ENCODE data around the gene RFNG. TPM values are rescaled to one million over a fixed set of nuclear protein-coding genes. Genes with fewer than 3 reads are reported as not detected.
A peak's percentile ranks its signal among the peaks of the same experiment; 100 is the strongest.

Gene RFNG
- total and polyA plus RNA-seq, 2 of the 13 experiments (the other 11 are each of a cell fraction or from before 2014, with no cell fraction given) = 61.4 to 64.0 TPM

GRCh38 chr17:82097184-82097918, 45.7 kb upstream of the RFNG start (continued):
- TF ChIP-seq ZNF205 (CRISPR knock-in tag; IDR thresholded peaks at IDR 0.05) (no peak), ZNF792 (CRISPR knock-in tag; IDR thresholded peaks at IDR 0.05) (no peak), PAWR (CRISPR knock-in tag; IDR thresholded peaks at IDR 0.05; ENCODE audit: borderline replicate concordance) (0 out of 2 replicates have a peak, but pooled peaks have one; percentile 41), ZSCAN30 (CRISPR knock-in tag; IDR thresholded peaks at IDR 0.05) (0 out of 2 replicates have a peak, but pooled peaks have one; percentile 80), ZBTB44 (CRISPR knock-in tag; IDR thresholded peaks at IDR 0.05) (no peak), CREB1 (IDR thresholded peaks at IDR 0.05) (no peak), CREB1 (CRISPR knock-in tag; IDR thresholded peaks at IDR 0.05) (no peak), ZNF558 (CRISPR knock-in tag; IDR thresholded peaks at IDR 0.05; ENCODE audit: borderline replicate concordance) (no peak; the same call in 1 of the 2 replicates), ZNF597 (CRISPR knock-in tag; IDR thresholded peaks at IDR 0.05) (no peak), DNMT3B (CRISPR knock-in tag; conservative IDR thresholded peaks at IDR 0.05) (no peak), ZEB1 (IDR thresholded peaks at IDR 0.05; ENCODE audit: insufficient replicate concordance, low read depth) (no peak), SOX13 (IDR thresholded peaks at IDR 0.05) (no peak), SOX13 (CRISPR knock-in tag; conservative IDR thresholded peaks at IDR 0.05 in 1 of 2, IDR thresholded peaks at IDR 0.05 in 1 of 2) (no peak), ATF7 (IDR thresholded peaks at IDR 0.05) (no peak), ATF7 (CRISPR knock-in tag; IDR thresholded peaks at IDR 0.05) (no peak), NR1H2 (CRISPR knock-in tag; IDR thresholded peaks at IDR 0.05; ENCODE audit: borderline replicate concordance, low read depth) (no peak)
- TF ChIP-seq, protein P1, sequence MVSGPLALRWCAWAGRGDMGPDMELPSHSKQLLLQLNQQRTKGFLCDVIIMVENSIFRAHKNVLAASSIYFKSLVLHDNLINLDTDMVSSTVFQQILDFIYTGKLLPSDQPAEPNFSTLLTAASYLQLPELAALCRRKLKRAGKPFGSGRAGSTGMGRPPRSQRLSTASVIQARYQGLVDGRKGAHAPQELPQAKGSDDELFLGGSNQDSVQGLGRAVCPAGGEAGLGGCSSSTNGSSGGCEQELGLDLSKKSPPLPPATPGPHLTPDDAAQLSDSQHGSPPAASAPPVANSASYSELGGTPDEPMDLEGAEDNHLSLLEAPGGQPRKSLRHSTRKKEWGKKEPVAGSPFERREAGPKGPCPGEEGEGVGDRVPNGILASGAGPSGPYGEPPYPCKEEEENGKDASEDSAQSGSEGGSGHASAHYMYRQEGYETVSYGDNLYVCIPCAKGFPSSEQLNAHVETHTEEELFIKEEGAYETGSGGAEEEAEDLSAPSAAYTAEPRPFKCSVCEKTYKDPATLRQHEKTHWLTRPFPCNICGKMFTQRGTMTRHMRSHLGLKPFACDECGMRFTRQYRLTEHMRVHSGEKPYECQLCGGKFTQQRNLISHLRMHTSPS (CRISPR knock-in tag; IDR thresholded peaks at IDR 0.05; ENCODE audit: low read depth) = no peak
- TF ChIP-seq, protein P2, sequence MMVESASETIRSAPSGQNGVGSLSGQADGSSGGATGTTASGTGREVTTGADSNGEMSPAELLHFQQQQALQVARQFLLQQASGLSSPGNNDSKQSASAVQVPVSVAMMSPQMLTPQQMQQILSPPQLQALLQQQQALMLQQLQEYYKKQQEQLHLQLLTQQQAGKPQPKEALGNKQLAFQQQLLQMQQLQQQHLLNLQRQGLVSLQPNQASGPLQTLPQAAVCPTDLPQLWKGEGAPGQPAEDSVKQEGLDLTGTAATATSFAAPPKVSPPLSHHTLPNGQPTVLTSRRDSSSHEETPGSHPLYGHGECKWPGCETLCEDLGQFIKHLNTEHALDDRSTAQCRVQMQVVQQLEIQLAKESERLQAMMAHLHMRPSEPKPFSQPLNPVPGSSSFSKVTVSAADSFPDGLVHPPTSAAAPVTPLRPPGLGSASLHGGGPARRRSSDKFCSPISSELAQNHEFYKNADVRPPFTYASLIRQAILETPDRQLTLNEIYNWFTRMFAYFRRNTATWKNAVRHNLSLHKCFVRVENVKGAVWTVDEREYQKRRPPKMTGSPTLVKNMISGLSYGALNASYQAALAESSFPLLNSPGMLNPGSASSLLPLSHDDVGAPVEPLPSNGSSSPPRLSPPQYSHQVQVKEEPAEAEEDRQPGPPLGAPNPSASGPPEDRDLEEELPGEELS (CRISPR knock-in tag; IDR thresholded peaks at IDR 0.05) = no peak
- TF ChIP-seq, protein P3, sequence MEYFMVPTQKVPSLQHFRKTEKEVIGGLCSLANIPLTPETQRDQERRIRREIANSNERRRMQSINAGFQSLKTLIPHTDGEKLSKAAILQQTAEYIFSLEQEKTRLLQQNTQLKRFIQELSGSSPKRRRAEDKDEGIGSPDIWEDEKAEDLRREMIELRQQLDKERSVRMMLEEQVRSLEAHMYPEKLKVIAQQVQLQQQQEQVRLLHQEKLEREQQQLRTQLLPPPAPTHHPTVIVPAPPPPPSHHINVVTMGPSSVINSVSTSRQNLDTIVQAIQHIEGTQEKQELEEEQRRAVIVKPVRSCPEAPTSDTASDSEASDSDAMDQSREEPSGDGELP (IDR thresholded peaks at IDR 0.05; ENCODE audit: borderline replicate concordance, low read depth) = no peak
- TF ChIP-seq, protein P4, sequence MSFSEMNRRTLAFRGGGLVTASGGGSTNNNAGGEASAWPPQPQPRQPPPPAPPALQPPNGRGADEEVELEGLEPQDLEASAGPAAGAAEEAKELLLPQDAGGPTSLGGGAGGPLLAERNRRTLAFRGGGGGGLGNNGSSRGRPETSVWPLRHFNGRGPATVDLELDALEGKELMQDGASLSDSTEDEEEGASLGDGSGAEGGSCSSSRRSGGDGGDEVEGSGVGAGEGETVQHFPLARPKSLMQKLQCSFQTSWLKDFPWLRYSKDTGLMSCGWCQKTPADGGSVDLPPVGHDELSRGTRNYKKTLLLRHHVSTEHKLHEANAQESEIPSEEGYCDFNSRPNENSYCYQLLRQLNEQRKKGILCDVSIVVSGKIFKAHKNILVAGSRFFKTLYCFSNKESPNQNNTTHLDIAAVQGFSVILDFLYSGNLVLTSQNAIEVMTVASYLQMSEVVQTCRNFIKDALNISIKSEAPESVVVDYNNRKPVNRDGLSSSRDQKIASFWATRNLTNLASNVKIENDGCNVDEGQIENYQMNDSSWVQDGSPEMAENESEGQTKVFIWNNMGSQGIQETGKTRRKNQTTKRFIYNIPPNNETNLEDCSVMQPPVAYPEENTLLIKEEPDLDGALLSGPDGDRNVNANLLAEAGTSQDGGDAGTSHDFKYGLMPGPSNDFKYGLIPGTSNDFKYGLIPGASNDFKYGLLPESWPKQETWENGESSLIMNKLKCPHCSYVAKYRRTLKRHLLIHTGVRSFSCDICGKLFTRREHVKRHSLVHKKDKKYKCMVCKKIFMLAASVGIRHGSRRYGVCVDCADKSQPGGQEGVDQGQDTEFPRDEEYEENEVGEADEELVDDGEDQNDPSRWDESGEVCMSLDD (CRISPR knock-in tag; IDR thresholded peaks at IDR 0.05; ENCODE audit: borderline replicate concordance) = 0 out of 2 replicates have a peak, but pooled peaks have one; percentile 14
